OCI-LY7 (cell line): ENCODE results near the gene RAX2. TPM values are rescaled to one million over a fixed set of nuclear protein-coding genes. Genes with fewer than 3 reads are reported as not detected.

Experiments used
- BruUV-seq: library from RNA; stranded (reverse); fragments of 400-500 nt; replicated peaks from 2 replicates; lab custom pipeline; 2021; lab: Mats Ljungman, UMichigan
- CTCF ChIA-PET: fragments of 300-600 bp; sonication (Branson Sonifier 250); formaldehyde crosslinking; loops from one replicate; lab custom pipeline; 2022; ENCODE audit warnings: antibody characterized with exemption; ENCODE audit not compliant: unreplicated experiment; lab: Charles Lee
- POLR2A ChIA-PET: fragments of 300-600 bp; sonication (Branson Sonifier 250); formaldehyde crosslinking; loops from one replicate; lab custom pipeline; 2022; ENCODE audit warnings: antibody characterized with exemption; lab: Charles Lee
- DNase-seq: peaks from one replicate; pipeline ENCODE4 v3.0.0-alpha.2; 2015; ENCODE audit warnings: low spot score
- H2AFZ ChIP-seq: fragments of 200-600 bp; sonication (generic), shearing (Covaris generic); 2 replicates; pipeline ENCODE4 v1.6.1; 2014; ENCODE audit warnings: mild to moderate bottlenecking, antibody characterized with exemption, low read length, moderate library complexity
- H3K27ac ChIP-seq: fragments of 200-600 bp; sonication (generic); 2 replicates; pipeline ENCODE4 v1.5.1; 2014; ENCODE audit warnings: mixed run types, low read depth, mild to moderate bottlenecking, moderate library complexity, low read length, inconsistent platforms; ENCODE audit not compliant: poor library complexity, severe bottlenecking
- H3K36me3 ChIP-seq: fragments of 200-600 bp; sonication (generic); 2 replicates; pipeline ENCODE4 v1.6.1; 2014; ENCODE audit warnings: mild to moderate bottlenecking, antibody characterized with exemption, low read length, moderate library complexity, mixed read lengths; ENCODE audit not compliant: insufficient read depth
- H3K4me1 ChIP-seq: fragments of 200-600 bp; sonication (generic); 2 replicates; pipeline ENCODE4 v1.5.1; 2014; ENCODE audit warnings: mild to moderate bottlenecking, low read length; ENCODE audit not compliant: insufficient read depth, poor library complexity, severe bottlenecking
- H3K4me2 ChIP-seq: fragments of 200-600 bp; sonication (generic); 2 replicates; pipeline ENCODE4 v1.6.1; 2014; ENCODE audit warnings: mild to moderate bottlenecking, low read length
- H3K4me3 ChIP-seq: fragments of 200-600 bp; sonication (generic); 2 replicates; pipeline ENCODE4 v1.5.1; 2014; ENCODE audit warnings: mild to moderate bottlenecking, low read depth, low read length; ENCODE audit not compliant: poor library complexity, severe bottlenecking
- H3K79me2 ChIP-seq: fragments of 200-600 bp; sonication (generic); 2 replicates; pipeline ENCODE4 v1.6.1; 2016; ENCODE audit warnings: low read depth, mild to moderate bottlenecking, low read length, moderate library complexity, mixed read lengths; ENCODE audit not compliant: insufficient read depth
- H3K9me2 ChIP-seq: fragments of 200-600 bp; sonication (generic); 2 replicates; pipeline ENCODE4 v1.6.1; 2016; ENCODE audit warnings: mild to moderate bottlenecking, low read length, mixed read lengths; ENCODE audit not compliant: insufficient read depth
- H3K9me3 ChIP-seq: fragments of 200-600 bp; sonication (generic); 2 replicates; pipeline ENCODE4 v1.6.1; 2014; ENCODE audit warnings: mild to moderate bottlenecking, mixed run types, low read length, mixed read lengths
- H4K20me1 ChIP-seq: fragments of 200-600 bp; sonication (generic); 2 replicates; pipeline ENCODE4 v1.6.1; 2014; ENCODE audit warnings: mild to moderate bottlenecking, antibody characterized with exemption, low read length, moderate library complexity, mixed read lengths; ENCODE audit not compliant: insufficient read depth
- EZH2phosphoT487 ChIP-seq: fragments of 200-600 bp; sonication (generic); IDR thresholded peaks from 2 replicates; pipeline ENCODE4 v1.6.1; 2018; ENCODE audit warnings: low read depth, borderline replicate concordance, mild to moderate bottlenecking, mixed run types, antibody characterized with exemption, low read length, moderate library complexity, mixed read lengths
- intact Hi-C: fragments of 100-400 bp; cut with micrococcal nuclease; formaldehyde crosslinking; loops from one replicate; pipeline ENCODE4 v1.10.0; 2022; ENCODE audit not compliant: unreplicated experiment
- total RNA-seq, 2 experiments: library from RNA; depleted of rRNA in 1 of 2; stranded (reverse); fragments of >200 nt in 1 of 2; shearing (Covaris generic) in 1 of 2; gene quantifications; 2 replicates each; pipeline ENCODE4 v1.2.3, GENCODE V29; 2014 to 2022
- TF ChIP-seq, protein P1 (sequence below): fragments of 200-600 bp; sonication (generic); conservative IDR thresholded peaks from 2 replicates; pipeline ENCODE4 v1.5.1; 2014; ENCODE audit warnings: mild to moderate bottlenecking, antibody characterized with exemption, low read length, moderate library complexity, mixed read lengths

RAX2 gene
- total RNA-seq, 2 experiments from 2014 or later: not detected

GRCh38 chr19:3762130-3762473 is 9.9 kb downstream of the RAX2 start:
- Histone ChIP-seq H3K79me2 (peaks cover 15% of the 10 kb centered on the region), H3K4me1 (peaks cover 9% of the 10 kb centered on the region), H3K4me3 (peak overlapping the region; percentile 76), H3K9me2 (no peaks in the 10 kb centered on the region), H2AFZ (peak overlapping the region; percentile 71; the same call in 1 of the 2 replicates), H3K36me3 (peaks cover 30% of the 10 kb centered on the region), H4K20me1 (no peaks in the 10 kb centered on the region), H3K9me3 (no peaks in the 10 kb centered on the region), H3K4me2 (peak overlapping the region; percentile 89), H3K27ac (peak overlapping the region; percentile 83)
- TF ChIP-seq, protein P1, sequence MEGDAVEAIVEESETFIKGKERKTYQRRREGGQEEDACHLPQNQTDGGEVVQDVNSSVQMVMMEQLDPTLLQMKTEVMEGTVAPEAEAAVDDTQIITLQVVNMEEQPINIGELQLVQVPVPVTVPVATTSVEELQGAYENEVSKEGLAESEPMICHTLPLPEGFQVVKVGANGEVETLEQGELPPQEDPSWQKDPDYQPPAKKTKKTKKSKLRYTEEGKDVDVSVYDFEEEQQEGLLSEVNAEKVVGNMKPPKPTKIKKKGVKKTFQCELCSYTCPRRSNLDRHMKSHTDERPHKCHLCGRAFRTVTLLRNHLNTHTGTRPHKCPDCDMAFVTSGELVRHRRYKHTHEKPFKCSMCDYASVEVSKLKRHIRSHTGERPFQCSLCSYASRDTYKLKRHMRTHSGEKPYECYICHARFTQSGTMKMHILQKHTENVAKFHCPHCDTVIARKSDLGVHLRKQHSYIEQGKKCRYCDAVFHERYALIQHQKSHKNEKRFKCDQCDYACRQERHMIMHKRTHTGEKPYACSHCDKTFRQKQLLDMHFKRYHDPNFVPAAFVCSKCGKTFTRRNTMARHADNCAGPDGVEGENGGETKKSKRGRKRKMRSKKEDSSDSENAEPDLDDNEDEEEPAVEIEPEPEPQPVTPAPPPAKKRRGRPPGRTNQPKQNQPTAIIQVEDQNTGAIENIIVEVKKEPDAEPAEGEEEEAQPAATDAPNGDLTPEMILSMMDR: no peak
- TF ChIP-seq EZH2phosphoT487: no peak
- DNase-seq: no peak
- ChIA-PET POLR2A (interaction anchor here (1.1 to 1.2 kb wide), 3 partner anchors 21 to 49 kb away, joined by 3 to 6 read pairs (median 5); no protein-coding TSS in a partner anchor), CTCF (no interaction called here)
- intact Hi-C loops: loop anchor here (5.0 kb wide), 2 partner anchors 50 to 135 kb away; partner anchors contain the start of gene CACTIN
- BruUV-seq: no TSS peak

GRCh38 chr19:3761382-3762129 is 10.5 kb downstream of the RAX2 start, which contains the start of gene APBA3:
TSS of gene APBA3 (minus strand) at chr19:3761692. CDS start at chr19:3760264, 1,428 bp downstream.
- H2AFZ ChIP-seq: peak within 1 kb of the TSS; percentile 71
- ChIA-PET POLR2A (interaction anchor here (0.6 to 1.1 kb wide), 2 partner anchors 50 to 1511 kb away, joined by 3 to 5 read pairs; no protein-coding TSS in a partner anchor), CTCF (interaction anchor here (0.6 kb wide), 1 partner anchor 1925 kb away, joined by 3 read pairs; no protein-coding TSS in a partner anchor)
- TF ChIP-seq, protein P1: peak; percentile 85
- TF ChIP-seq EZH2phosphoT487: no peak
- H3K9me2 ChIP-seq: no peaks in the 10 kb centered on the region
- peaks cover 9% of the 10 kb centered on the region for H3K4me1 ChIP-seq
- peak within 1 kb of the TSS; percentile 89 for H3K4me2 ChIP-seq
- DNase-seq: peak; percentile 94
- peaks cover 24% of the 10 kb centered on the region for H3K36me3 ChIP-seq
- peak within 1 kb of the TSS; percentile 83 for H3K27ac ChIP-seq
- H4K20me1 ChIP-seq: no peaks in the 10 kb centered on the region
- no TSS peak for BruUV-seq
- no peaks in the 10 kb centered on the region for H3K9me3 ChIP-seq
- peak within 1 kb of the TSS; percentile 77 for H3K4me3 ChIP-seq
- H3K79me2 ChIP-seq: peaks cover 15% of the 10 kb centered on the region
- intact Hi-C loops: loop anchor here (5.0 kb wide), 2 partner anchors 51 to 134 kb away; partner anchors contain the start of gene CACTIN
